Measurements from ENCODE around the gene BZW2.

Gene BZW2

GRCh38 chr7:16609842-16610450, 36.0 kb upstream of the BZW2 start:
- H3K4me1 Mint-ChIP-seq = no peaks in the 10 kb centered on the region
- H3K4me3 Mint-ChIP-seq = no peak overlapping the region
- no peaks in the 10 kb centered on the region for H3K9me3 Mint-ChIP-seq
- peaks cover 52% of the 10 kb centered on the region for H3K36me3 Mint-ChIP-seq (ENCODE audit: low read depth)
- no peak overlapping the region for H3K27ac Mint-ChIP-seq
- H3K27me3 Mint-ChIP-seq (ENCODE audit: low read depth) = no peaks in the 10 kb centered on the region
- TF ChIP-seq CTCF (IDR thresholded peaks at IDR 0.05; ENCODE audit: unreplicated experiment in 3 of 3) = no peak

- TF ChIP-seq CTCF (IDR thresholded peaks at IDR 0.05; ENCODE audit: unreplicated experiment in 3 of 3) = no peak
- H3K27me3 Mint-ChIP-seq (ENCODE audit: low read depth) = no peaks in the 10 kb centered on the region
- peaks cover 53% of the 10 kb centered on the region for H3K36me3 Mint-ChIP-seq (ENCODE audit: low read depth)
- H3K4me1 Mint-ChIP-seq = no peaks in the 10 kb centered on the region
- H3K27ac Mint-ChIP-seq = no peak overlapping the region
- H3K9me3 Mint-ChIP-seq = no peaks in the 10 kb centered on the region
- H3K4me3 Mint-ChIP-seq = no peak overlapping the region
Measured at GRCh38 chr7:16611711-16612110, 34.3 kb upstream of the BZW2 start.

GRCh38 chr7:16615228-16615627, 30.8 kb upstream of the BZW2 start:
- peaks cover 4% of the 10 kb centered on the region for H3K9me3 Mint-ChIP-seq
- no peaks in the 10 kb centered on the region for H3K4me1 Mint-ChIP-seq
- peaks cover 55% of the 10 kb centered on the region for H3K36me3 Mint-ChIP-seq (ENCODE audit: low read depth)
- no peak overlapping the region for H3K27ac Mint-ChIP-seq
- H3K4me3 Mint-ChIP-seq = no peak overlapping the region
- no peaks in the 10 kb centered on the region for H3K27me3 Mint-ChIP-seq (ENCODE audit: low read depth)
- TF ChIP-seq CTCF (IDR thresholded peaks at IDR 0.05; ENCODE audit: unreplicated experiment in 3 of 3) = no peak

- Mint-ChIP-seq H3K27me3 (ENCODE audit: low read depth) (no peaks in the 10 kb centered on the region), H3K27ac (no peak overlapping the region)
Measured at GRCh38 chr7:16616122-16616521, 29.9 kb upstream of the BZW2 start.

GRCh38 chr7:16616542-16616941, 29.4 kb upstream of the BZW2 start:
- H3K27me3 Mint-ChIP-seq (ENCODE audit: low read depth) = no peaks in the 10 kb centered on the region
- H3K36me3 Mint-ChIP-seq (ENCODE audit: low read depth) = peaks cover 57% of the 10 kb centered on the region
- H3K4me3 Mint-ChIP-seq = no peak overlapping the region
- H3K4me1 Mint-ChIP-seq = no peaks in the 10 kb centered on the region
- H3K9me3 Mint-ChIP-seq = peaks cover 7% of the 10 kb centered on the region
- no peak overlapping the region for H3K27ac Mint-ChIP-seq
- no peak for TF ChIP-seq CTCF (IDR thresholded peaks at IDR 0.05; ENCODE audit: unreplicated experiment in 3 of 3)

More at GRCh38 chr7:16616122-16616521, 29.9 kb upstream of the BZW2 start:
- Mint-ChIP-seq H3K36me3 (ENCODE audit: low read depth) (peaks cover 54% of the 10 kb centered on the region), H3K9me3 (peaks cover 7% of the 10 kb centered on the region), H3K4me3 (no peak overlapping the region), H3K4me1 (no peaks in the 10 kb centered on the region)
- TF ChIP-seq CTCF (IDR thresholded peaks at IDR 0.05; ENCODE audit: unreplicated experiment in 3 of 3) = no peak

GRCh38 chr7:16619979-16620408, 26.0 kb upstream of the BZW2 start:
- Mint-ChIP-seq H3K27me3 (ENCODE audit: low read depth) (no peaks in the 10 kb centered on the region), H3K4me3 (no peak overlapping the region), H3K36me3 (ENCODE audit: low read depth) (peaks cover 68% of the 10 kb centered on the region), H3K27ac (no peak overlapping the region), H3K4me1 (no peaks in the 10 kb centered on the region), H3K9me3 (peaks cover 7% of the 10 kb centered on the region)
- TF ChIP-seq CTCF (IDR thresholded peaks at IDR 0.05; ENCODE audit: unreplicated experiment in 3 of 3) = no peak
